C4-2B (cell line): ENCODE results near the gene MRPL4.

Experiments
- ZFX ChIP-seq: fragments of 450-650 bp; IDR thresholded peaks from 2 replicates; pipeline ENCODE4 v1.6.1; 2017
- TF ChIP-seq, protein P1 (sequence below): fragments of 450-650 bp; conservative IDR thresholded peaks from 2 replicates; pipeline ENCODE4 v1.5.1; 2017; ENCODE audit warnings: mild to moderate bottlenecking

DNA sequence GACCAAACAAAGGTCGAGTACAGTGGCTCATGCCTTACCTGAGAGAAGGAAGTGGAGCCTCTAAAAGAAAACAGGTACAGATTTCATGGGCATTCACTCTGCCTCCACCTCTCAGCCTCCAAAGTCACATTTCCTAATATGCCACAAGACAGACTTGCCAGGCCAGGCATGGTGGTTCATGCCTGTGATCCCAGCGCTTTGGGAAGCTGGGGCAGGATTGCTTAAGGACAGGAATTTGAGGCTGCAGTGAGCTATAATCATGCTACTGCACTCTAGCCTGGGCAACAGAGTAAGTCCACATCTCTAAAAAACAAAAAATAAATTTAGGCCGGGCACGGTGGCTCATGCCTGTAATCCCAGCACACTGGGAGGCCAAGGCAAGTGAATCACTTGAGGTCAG is 46.4 kb upstream of the MRPL4 start:
- TF ChIP-seq, protein P1, sequence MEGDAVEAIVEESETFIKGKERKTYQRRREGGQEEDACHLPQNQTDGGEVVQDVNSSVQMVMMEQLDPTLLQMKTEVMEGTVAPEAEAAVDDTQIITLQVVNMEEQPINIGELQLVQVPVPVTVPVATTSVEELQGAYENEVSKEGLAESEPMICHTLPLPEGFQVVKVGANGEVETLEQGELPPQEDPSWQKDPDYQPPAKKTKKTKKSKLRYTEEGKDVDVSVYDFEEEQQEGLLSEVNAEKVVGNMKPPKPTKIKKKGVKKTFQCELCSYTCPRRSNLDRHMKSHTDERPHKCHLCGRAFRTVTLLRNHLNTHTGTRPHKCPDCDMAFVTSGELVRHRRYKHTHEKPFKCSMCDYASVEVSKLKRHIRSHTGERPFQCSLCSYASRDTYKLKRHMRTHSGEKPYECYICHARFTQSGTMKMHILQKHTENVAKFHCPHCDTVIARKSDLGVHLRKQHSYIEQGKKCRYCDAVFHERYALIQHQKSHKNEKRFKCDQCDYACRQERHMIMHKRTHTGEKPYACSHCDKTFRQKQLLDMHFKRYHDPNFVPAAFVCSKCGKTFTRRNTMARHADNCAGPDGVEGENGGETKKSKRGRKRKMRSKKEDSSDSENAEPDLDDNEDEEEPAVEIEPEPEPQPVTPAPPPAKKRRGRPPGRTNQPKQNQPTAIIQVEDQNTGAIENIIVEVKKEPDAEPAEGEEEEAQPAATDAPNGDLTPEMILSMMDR, result no peak
- no peak for TF ChIP-seq ZFX
